GM21825 (cell line): ENCODE measurements around the gene PRKD2.
"Not testable (repeated sequence)": the region's sequence is repeated elsewhere in the genome, so short reads cannot be mapped to it uniquely, and the experiment has no call there.

ENCODE experiments used
- ATAC-seq: cut with Tn5 transposase; IDR thresholded peaks from one replicate; pipeline ENCODE4 v1.9.1; 2021; ENCODE audit warnings: mild to moderate bottlenecking, moderate library complexity; ENCODE audit not compliant: unreplicated experiment

PRKD2 gene

DNA sequence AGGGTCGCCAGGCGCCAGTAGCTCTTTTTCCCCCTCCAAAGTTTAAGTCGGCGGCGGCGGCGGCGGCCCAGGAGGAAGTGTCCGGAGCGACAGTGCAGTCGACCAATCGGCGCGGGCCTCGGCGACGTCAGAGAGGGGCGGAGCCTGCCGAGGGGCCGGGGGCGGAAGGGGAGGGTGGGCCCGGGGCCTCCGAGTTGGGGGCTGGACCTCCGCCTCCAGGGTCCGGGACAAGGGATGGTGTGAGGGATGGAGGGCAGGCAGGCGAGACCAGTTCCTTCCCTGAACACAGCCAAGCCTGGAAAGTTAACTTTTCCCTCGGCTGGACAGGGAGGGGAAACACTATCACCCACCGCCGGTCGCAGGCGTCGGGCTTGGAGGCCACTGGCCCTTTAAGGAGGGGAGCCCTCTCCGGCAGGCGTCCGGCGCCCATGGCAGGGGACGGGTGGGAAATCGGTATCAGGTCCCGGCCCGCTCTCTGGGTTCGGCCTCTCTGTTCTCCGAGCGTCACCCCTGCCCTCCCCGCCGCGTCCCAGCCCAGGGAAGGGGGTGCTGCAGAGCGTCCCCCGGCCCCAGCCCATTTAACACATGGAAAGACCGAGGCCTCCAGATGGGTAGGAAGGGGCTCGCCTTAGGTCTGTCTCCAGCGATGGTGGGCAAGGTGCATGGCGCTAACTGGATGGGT, at the start of gene PRKD2:
PRKD2 (minus strand) TSS at position 81 of the 682 bp plus-strand sequence. CDS start 744 bp downstream, outside the sequence.
- peak; percentile 30 for ATAC-seq

GRCh38 chr19:46764817-46765291, 47.9 kb upstream of the PRKD2 start:
- no peak for ATAC-seq

- ATAC-seq: no peak
Measured at GRCh38 chr19:46762245-46762890, 45.5 kb upstream of the PRKD2 start.

DNA sequence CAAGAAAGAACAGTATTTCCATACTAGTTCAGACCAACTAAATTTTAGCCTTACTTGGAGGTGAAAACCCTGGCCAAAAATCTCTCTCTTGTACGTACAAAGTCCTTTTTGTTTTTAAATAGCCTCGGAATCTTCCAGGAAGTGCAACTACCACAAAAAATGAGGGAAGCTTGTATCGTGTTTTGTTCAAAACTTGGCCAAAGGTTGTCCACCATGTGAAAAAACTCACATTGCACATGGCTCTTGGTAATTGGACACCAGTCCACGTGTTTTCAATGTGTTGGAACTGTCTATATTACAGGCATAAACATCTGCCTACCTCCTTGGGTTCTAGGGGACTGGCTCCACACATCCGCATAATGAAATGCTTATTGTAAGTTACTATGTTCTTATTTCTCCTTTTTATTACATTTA, 44.5 kb upstream of the PRKD2 start:
- ATAC-seq: no peak

DNA sequence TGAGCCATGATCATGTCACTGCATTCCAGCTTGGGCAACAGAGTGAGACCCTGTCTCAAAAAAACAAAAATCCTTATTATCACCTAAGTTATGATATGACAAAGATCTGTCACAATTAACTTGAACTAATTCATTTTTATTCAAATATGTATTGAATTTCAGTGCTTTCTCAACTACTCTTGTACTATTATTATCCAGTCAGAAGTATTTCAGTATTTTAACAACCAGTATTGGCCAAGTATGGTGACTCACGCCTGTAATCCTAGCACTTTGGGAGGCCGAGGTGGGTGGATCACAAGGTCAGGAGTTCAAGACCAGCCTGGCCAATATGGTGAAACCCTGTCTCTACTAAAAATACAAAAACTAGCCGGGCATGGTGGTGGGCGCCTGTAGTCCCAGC, 44.0 kb upstream of the PRKD2 start:
- not testable (repeated sequence) for ATAC-seq

DNA sequence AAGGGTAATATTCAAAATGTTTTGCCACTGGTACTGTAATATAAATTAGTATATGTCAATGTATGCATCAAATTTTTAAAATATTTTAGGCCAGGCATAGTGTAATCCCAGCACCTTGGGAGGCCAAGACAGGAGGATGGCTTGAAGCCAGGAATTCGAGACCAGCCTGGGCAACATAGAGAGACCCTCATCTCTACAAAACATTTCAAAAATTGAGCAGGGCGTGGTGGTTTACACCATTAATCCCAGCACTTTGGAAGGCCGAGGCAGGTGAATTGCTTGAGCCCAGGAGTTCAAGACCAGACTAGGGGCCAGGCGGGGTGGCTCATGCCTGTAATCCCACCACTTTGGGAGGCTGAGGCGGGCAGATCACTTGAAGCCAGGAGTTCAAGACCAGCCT, 43.4 kb upstream of the PRKD2 start:
- no peak for ATAC-seq

GRCh38 chr19:46759817-46760333, 43.0 kb upstream of the PRKD2 start:
- no peak for ATAC-seq

DNA sequence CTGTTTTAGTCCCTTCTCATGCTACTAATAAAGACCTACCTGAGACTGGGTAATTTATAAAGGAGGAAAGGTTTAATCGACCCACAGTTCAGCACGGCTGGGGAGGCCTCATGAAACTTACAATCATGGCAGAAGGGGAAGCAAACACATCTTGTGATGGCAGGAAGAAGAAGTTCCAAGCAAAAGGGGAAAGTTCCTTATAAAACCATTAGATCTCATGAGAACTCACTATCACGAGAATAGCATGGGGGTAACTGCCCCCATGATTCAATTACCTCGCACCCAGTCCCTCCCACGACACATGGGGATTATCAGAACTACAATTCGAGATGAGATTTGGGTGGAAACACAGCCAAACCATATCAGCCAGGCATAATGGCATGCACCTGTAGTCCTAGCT, 42.3 kb upstream of the PRKD2 start:
- no peak for ATAC-seq

GRCh38 chr19:46756544-46756888, 39.6 kb upstream of the PRKD2 start:
- no peak for ATAC-seq

GRCh38 chr19:46755853-46756543, 39.1 kb upstream of the PRKD2 start:
- no peak for ATAC-seq

GRCh38 chr19:46755077-46755852, 38.4 kb upstream of the PRKD2 start:
- ATAC-seq: no peak

GRCh38 chr19:46753420-46754155, 36.7 kb upstream of the PRKD2 start:
- no peak for ATAC-seq

- no peak for ATAC-seq
Measured at GRCh38 chr19:46748325-46749109, 31.6 kb upstream of the PRKD2 start.

- peak; percentile 45 for ATAC-seq
Measured at GRCh38 chr19:46746281-46747057, 29.6 kb upstream of the PRKD2 start, which contains the start of gene STRN4. Gene STRN4 (minus strand): TSS chr19:46746450. CDS start chr19:46746430, 20 bp downstream.

DNA sequence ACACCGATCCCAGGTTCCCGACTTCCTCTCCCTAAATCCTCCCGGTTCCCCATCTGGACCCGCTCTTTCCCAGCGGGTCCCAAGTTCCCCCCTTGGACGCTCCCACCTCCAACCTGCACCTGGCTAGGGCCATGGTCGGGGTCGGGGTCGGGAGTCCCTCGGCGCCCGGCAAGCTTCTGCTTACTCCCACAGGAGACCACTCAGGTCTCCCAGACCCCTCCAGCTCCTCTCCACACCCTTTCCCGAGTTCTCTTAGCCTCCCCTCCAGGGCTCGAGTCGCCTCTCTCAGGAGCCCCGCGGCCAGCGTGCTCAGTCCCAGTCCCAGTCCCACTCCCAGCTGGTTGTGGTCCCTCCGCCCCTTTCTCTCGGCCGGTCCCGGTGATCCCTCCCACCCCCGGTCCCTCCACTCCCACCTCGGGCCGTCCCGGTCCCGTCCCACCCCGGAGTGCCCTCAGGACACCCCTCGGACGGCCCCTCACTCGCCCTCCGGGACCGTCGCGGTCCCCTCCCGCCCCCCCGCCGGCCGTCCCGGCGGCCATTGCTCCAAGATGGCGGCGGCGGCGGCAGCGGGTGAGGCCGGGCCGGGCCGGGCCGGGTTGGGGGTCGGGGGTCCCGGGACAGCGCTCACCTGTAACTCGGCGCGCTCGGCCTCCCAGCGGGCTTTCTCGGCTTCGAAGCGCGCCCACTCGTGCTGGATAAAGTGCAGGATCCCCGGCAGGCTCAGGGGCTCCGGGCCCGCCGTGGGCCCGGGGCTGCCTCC, 28.8 kb upstream of the PRKD2 start, which contains the start of gene FKRP:
FKRP (plus strand) TSS at position 537 of the 760 bp plus-strand sequence. CDS start 9,394 bp downstream, outside the sequence.
- ATAC-seq: peak; percentile 29

DNA sequence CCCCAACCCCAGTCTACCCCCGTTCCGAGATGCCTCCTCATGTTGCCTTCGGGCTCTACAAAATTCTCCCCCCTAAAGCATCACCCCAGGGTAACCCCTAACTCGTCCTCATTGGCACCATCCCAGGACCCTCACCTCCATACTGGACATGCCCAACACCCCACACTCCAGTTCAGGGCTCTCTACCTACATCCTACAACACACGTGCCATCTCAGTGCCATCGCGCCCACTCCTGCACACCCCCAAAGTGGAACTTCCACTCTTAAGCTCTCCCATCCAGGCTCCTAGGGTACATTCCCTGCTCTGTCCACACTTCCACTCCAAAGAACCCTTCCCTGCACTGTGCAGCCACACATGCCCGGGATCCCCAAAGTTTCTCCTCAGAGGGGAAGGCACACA, 28.1 kb upstream of the PRKD2 start:
- no peak for ATAC-seq

DNA sequence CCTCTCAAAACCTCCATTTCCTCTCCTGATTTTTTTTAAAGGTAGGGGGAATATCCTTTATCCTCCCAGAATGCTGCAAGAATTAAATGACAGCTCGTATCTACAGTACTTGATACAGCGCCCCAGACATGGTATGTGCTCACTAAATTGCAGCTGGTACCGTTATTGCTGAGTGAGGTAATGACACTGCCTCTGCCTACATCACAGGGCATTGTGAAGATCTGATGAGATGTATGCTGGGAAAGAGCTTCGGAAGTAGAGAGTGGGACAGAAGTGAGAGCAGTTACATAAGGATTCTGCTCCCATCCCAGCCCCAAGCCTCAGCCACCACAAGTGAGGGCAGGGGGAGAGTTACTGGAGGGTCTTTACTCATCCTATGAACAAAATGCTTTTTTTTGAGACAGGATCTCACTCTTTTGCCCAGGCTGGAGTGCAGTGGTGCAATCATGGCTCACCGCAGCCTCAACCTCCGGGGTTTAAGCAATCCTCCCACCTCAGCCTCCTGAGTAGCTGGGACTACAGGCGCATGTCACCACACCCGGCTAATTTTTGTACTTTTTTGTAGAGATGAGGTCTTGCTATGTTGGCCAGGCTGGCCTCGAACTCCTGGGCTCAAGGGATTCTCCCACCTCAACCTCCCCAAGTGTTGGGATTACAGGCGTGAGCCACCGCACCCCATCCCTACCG, 27.2 kb upstream of the PRKD2 start:
- no peak for ATAC-seq
